Fibroblast of skin of left quadriceps (primary cell): ENCODE results near the gene CPNE1.

Experiments used
- DNase-seq, 2 experiments: peaks; one replicate each; pipeline ENCODE4 v3.0.0-alpha.2; 2013; ENCODE audit warnings: low read depth in 2 of 2

Gene CPNE1

GRCh38 chr20:35600176-35600992 lies 64.3 kb downstream of the CPNE1 start:
- no peak for DNase-seq

GRCh38 chr20:35599776-35600120 lies 65.0 kb downstream of the CPNE1 start:
- DNase-seq, result no peak

- no peak for DNase-seq
Observed at GRCh38 chr20:35598899-35599775, 65.6 kb downstream of the CPNE1 start.

- DNase-seq, result no peak
Observed at GRCh38 chr20:35598476-35598875, 66.2 kb downstream of the CPNE1 start.

- no peak for DNase-seq
Observed at GRCh38 chr20:35597186-35597585, 67.5 kb downstream of the CPNE1 start.

GRCh38 chr20:35595901-35596300 lies 68.8 kb downstream of the CPNE1 start:
- DNase-seq, result no peak

- DNase-seq, result no peak
Observed at GRCh38 chr20:35595456-35595855, 69.2 kb downstream of the CPNE1 start.

GRCh38 chr20:35592339-35592974 lies 72.2 kb downstream of the CPNE1 start:
- DNase-seq, result no peak

- no peak for DNase-seq
Observed at GRCh38 chr20:35588397-35588796, 76.3 kb downstream of the CPNE1 start.

GRCh38 chr20:35587436-35587835 lies 77.3 kb downstream of the CPNE1 start:
- DNase-seq, result no peak

GRCh38 chr20:35586751-35587425 lies 77.8 kb downstream of the CPNE1 start:
- DNase-seq, result no peak

GRCh38 chr20:35583636-35584560 lies 80.8 kb downstream of the CPNE1 start:
- no peak for DNase-seq

- DNase-seq, result no peak
Observed at GRCh38 chr20:35582741-35583404, 81.8 kb downstream of the CPNE1 start.

GRCh38 chr20:35582131-35582530 lies 82.6 kb downstream of the CPNE1 start:
- no peak for DNase-seq

GRCh38 chr20:35579196-35579595 lies 85.5 kb downstream of the CPNE1 start:
- no peak for DNase-seq

GRCh38 chr20:35578469-35578868 lies 86.2 kb downstream of the CPNE1 start:
- DNase-seq, result no peak

- DNase-seq, result no peak
Observed at GRCh38 chr20:35576816-35577215, 87.9 kb downstream of the CPNE1 start.
